Activated naive CD4-positive, alpha-beta T cell treated with anti-CD3 and anti-CD28 coated beads, Interleukin-2, amount 50 U/mL, for 72 hours (primary cell): ENCODE data around the gene OSBPL10. TPM values are rescaled to one million over a fixed set of nuclear protein-coding genes. Genes with fewer than 3 reads are reported as not detected.

Experiments used
- ATAC-seq, 2 donors: fragments of 150-1000 bp; cut with Tn5 transposase; 2 replicates each; pipeline ENCODE4 v1.10.0; 2021; ENCODE audit warnings: mild to moderate bottlenecking in 2 of 2, moderate library complexity in 2 of 2
- DNase-seq, 2 donors: peaks; one replicate each; pipeline ENCODE4 v3.0.0; 2021 to 2022; ENCODE audit warnings: low spot score in 2 of 2
- H3K27ac Mint-ChIP-seq, 2 donors: one replicate each; pipeline ENCODE4 v1.8.0; 2022; ENCODE audit warnings: mild to moderate bottlenecking in 2 of 2, mixed read lengths in 2 of 2
- H3K36me3 Mint-ChIP-seq, 2 donors: one replicate each; pipeline ENCODE4 v1.8.0; 2022; ENCODE audit warnings: mixed read lengths in 2 of 2
- H3K9me3 Mint-ChIP-seq, 2 donors: one replicate each; pipeline ENCODE4 v1.8.0; 2022; ENCODE audit warnings: mixed read lengths in 2 of 2
- total RNA-seq, 2 donors: library from RNA; stranded (reverse); gene quantifications; one replicate each; pipeline ENCODE4 v1.2.3, GENCODE V29; 2022

OSBPL10 gene
- total RNA-seq, 2 donors from 2014 or later: 1.1 to 32.6 TPM

DNA sequence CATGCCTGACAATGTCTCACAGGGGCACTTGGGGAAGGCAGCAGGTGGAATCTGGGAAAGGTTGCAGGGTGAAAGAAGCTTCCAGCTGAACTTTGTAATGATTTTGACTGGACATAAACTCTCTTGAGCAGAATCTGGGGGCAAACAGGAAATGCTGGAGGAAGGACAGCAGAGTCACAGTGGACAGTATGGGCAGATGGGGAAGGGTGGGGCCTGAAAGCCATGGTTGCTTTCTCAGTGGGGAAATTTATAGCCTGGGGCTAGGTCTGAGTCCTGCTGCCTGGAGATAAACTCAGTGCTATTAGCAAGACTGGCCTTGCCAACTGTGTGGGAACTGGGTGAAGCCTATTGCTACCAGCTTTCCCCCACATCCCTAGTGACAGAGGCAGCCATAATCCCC lies 203.2 kb downstream of the OSBPL10 start:
- Mint-ChIP-seq H3K36me3 (peaks cover 12 to 44% of the 10 kb centered on the region in 2 donors), H3K27ac (peak overlapping the region in 1 of 2 donors; percentile 47), H3K9me3 (peaks cover 0 to 5% of the 10 kb centered on the region in 2 donors)
- DNase-seq (no peak), ATAC-seq (no peak)

DNA sequence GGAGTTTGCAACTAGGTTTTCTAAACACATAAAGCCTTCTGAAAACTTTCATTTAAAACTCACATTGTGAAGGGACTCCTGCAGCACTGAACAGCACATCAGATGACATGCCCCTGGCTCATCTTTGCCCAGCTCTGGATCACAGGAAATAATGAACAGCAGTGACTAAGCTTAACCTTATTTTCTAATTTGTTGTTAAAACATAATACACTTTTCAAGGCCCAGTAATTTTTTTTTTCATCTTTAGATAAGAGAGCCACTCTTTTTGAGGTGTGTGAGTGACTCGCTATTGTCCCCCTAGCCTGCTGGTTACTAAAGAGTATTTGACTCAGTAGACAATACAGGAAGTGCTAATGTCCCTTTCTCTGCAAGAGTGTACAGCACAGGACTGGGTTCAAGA lies 204.0 kb downstream of the OSBPL10 start:
- Mint-ChIP-seq H3K27ac (no peak overlapping the region), H3K9me3 (peaks cover 0 to 5% of the 10 kb centered on the region in 2 donors), H3K36me3 (peaks cover 12 to 41% of the 10 kb centered on the region in 2 donors)
- DNase-seq (no peak), ATAC-seq (peak in 1 of 2 donors; percentile 49)

DNA sequence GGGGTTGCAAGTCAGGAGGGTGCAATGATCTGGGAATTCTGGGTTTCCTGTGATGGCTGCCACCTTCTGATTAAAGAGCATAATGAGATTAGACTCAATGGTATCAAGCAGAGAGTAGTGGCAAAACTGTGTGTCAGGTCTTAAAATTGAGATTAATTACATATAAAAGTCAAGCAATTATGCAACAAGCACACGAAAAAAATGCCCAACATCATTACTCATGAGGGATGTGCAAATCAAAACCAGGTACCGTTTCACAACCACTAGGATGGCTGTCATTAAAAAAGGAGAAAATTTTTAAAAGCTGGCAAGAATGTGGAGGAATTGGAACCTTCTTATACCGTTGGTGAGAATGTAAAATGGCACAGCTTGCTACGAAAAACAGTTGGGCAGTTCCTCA lies 205.0 kb downstream of the OSBPL10 start:
- H3K36me3 Mint-ChIP-seq: peaks cover 12 to 36% of the 10 kb centered on the region in 2 donors

DNA sequence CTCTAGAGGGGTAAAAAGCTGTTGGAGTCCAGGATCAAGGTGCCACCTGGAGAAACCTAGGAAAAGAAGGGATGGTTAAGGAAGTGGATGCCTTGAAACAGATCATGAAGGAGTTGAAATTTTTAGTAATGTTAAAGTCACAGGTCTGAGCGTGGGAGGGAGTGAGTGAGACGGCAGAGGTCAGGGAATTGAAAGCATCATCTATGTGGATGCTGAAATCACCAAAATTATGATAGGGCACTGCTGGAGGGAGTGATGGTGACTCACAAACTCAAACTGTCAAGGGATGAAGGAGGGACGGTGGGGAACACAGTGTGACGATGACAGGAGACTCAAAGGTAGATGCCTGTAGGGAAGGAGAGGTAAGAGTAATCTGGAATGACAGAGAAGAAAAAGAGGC lies 205.7 kb downstream of the OSBPL10 start:
- peaks cover 0 to 5% of the 10 kb centered on the region in 2 donors for H3K9me3 Mint-ChIP-seq
- H3K27ac Mint-ChIP-seq: no peak overlapping the region
- H3K36me3 Mint-ChIP-seq: peaks cover 12 to 36% of the 10 kb centered on the region in 2 donors
- no peak for DNase-seq
- no peak for ATAC-seq

More for the DNA sequence above, 205.0 kb downstream of the OSBPL10 start:
- ATAC-seq (no peak), DNase-seq (no peak)
- H3K27ac Mint-ChIP-seq: no peak overlapping the region
- peaks cover 0 to 5% of the 10 kb centered on the region in 2 donors for H3K9me3 Mint-ChIP-seq

DNA sequence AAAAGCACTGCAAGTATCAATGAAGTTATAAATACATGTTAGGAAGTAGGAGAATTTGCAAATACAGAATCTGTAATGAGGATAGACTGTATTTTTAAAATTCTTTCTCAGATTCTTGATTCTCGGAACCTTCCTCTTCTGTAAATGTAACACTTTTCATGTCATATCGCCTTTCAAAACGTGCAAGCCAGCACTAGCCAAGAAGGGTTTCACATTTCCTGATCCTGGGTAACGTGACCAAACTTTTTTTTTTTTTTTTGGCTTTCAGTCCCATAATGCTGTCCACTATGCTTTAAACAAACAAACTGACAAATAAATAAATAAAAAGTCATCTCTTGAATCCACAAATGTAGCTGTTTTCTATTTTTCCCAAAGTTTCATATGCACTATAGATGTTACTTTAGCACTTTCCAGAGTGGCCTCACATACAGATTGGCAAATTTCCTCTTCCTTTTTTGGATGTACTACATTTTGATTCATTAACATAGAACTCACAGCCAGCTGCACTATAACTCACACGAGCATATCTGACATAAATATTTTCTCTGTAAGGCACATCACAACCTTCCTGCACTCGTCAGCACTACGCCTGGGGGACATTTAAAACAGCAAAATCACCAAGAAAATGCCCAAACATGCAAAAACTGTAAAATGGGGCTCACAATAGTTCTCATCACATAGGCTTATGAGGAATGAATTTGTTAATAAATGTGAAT lies 208.1 kb downstream of the OSBPL10 start:
- Mint-ChIP-seq H3K36me3 (peaks cover 7 to 18% of the 10 kb centered on the region in 2 donors), H3K27ac (peak overlapping the region in 1 of 2 donors; percentile 95), H3K9me3 (no peaks in the 10 kb centered on the region)
- no peak for ATAC-seq
- DNase-seq: no peak

- H3K9me3 Mint-ChIP-seq: no peaks in the 10 kb centered on the region
- DNase-seq (no peak), ATAC-seq (peak; percentile 54 to 84)
- H3K27ac Mint-ChIP-seq: peak overlapping the region in 1 of 2 donors; percentile 95
- peaks cover 1 to 17% of the 10 kb centered on the region in 2 donors for H3K36me3 Mint-ChIP-seq
These were observed 208.8 kb downstream of the OSBPL10 start for GRCh38 chr3:31772272-31772671.

DNA sequence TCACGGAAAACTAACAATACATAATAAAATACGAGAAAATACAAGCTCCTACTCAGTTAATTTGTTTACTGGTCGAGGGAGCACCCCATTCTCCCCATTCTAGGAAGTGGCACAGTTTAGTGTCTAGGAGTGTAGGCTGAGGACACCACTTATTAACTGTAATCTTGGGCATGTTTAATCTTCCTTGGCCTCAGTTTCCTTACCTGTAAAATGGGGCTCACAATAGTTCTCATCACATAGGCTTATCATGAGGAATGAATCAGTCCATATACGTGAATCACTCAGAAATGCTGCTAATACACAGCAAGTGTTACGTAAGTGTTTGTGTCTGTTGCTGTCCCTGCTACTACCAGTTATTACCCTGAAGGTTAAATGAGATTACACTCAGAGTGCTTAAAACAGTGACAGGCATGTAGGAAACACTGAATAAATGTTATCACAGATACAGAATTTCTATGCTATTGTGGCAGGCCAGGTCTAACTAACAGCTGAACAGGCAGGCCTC lies 210.2 kb downstream of the OSBPL10 start:
- no peak overlapping the region for H3K27ac Mint-ChIP-seq
- no peak for DNase-seq
- H3K36me3 Mint-ChIP-seq: peaks cover 0 to 18% of the 10 kb centered on the region in 2 donors
- ATAC-seq: peak in 1 of 2 donors; percentile 17
- no peaks in the 10 kb centered on the region for H3K9me3 Mint-ChIP-seq

GRCh38 chr3:31768479-31769125 lies 212.5 kb downstream of the OSBPL10 start:
- ATAC-seq (peak; percentile 27 to 50), DNase-seq (peak in 1 of 2 donors; percentile 67)
- no peaks in the 10 kb centered on the region for H3K9me3 Mint-ChIP-seq
- peaks cover 0 to 8% of the 10 kb centered on the region in 2 donors for H3K36me3 Mint-ChIP-seq
- H3K27ac Mint-ChIP-seq: no peak overlapping the region

DNA sequence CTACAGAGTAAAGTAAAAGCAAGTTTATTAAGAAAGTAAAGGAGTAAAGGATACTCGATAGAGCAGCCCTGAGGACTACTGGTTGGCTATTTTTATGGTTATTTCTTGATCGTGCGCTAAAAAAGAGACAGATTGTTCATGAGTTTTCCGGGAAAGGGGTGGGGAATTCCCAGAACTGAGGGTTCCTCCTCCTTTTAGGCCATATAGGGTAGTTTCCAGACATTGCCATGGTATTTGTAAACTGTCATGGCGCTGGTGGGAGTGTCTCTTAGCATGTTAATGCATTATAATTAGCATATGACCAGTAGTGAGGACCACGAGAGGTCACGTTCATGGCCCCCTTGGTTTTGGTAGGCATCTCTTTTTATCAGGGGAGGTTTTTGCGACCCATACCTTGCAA lies 213.1 kb downstream of the OSBPL10 start:
- peak overlapping the region; percentile 18 to 81 for H3K27ac Mint-ChIP-seq
- ATAC-seq: no peak
- no peak for DNase-seq
- no peaks in the 10 kb centered on the region for H3K9me3 Mint-ChIP-seq
- peaks cover 0 to 11% of the 10 kb centered on the region in 2 donors for H3K36me3 Mint-ChIP-seq

DNA sequence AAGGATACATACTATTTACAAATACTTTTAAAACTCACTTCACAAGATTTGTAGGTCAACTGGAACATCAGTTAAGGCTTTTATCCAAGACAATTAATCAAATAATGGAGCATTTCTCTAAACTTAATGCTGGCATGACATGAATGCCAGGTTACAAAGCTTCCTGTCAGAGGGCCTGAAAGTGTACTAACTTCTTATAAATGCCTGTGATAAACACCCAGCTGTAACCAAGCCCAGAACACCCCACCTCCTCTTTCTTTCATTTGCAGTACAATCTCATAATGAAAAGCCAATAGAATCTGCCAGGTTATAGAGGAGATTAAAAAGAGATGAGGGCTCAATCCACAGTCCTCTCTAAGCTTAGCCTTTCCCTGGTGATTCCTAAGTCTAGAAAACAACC lies 214.4 kb downstream of the OSBPL10 start:
- ATAC-seq (peak in 1 of 2 donors; percentile 48), DNase-seq (no peak)
- Mint-ChIP-seq H3K36me3 (peaks cover 0 to 14% of the 10 kb centered on the region in 2 donors), H3K9me3 (no peaks in the 10 kb centered on the region), H3K27ac (peak overlapping the region in 1 of 2 donors; percentile 73)

- no peaks in the 10 kb centered on the region for H3K9me3 Mint-ChIP-seq
- ATAC-seq (peak in 1 of 2 donors; percentile 27), DNase-seq (no peak)
- H3K27ac Mint-ChIP-seq: peak overlapping the region in 1 of 2 donors; percentile 51
- peaks cover 0 to 17% of the 10 kb centered on the region in 2 donors for H3K36me3 Mint-ChIP-seq
These were observed 215.2 kb downstream of the OSBPL10 start for GRCh38 chr3:31765871-31766270.

DNA sequence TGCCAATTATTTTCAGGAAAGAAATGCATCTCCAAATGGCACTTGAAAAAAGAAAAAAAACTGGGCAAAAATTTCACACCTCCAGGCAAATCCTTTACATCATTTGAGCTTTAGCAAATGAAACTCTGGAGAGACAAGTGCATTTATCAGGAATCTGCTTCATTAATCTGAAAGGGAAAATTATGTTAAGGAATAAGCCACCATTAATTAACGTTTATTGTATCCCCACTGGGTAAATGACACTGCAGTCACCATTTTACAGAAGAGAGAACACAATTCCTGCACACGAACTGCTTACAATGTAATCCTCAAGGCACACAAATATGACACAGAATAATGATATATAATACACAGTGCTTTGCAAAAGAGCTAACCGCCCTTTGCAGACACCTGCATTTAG lies 217.3 kb downstream of the OSBPL10 start:
- no peak overlapping the region for H3K27ac Mint-ChIP-seq
- ATAC-seq: no peak
- H3K36me3 Mint-ChIP-seq: peaks cover 0 to 19% of the 10 kb centered on the region in 2 donors
- DNase-seq: no peak
- H3K9me3 Mint-ChIP-seq: no peaks in the 10 kb centered on the region

DNA sequence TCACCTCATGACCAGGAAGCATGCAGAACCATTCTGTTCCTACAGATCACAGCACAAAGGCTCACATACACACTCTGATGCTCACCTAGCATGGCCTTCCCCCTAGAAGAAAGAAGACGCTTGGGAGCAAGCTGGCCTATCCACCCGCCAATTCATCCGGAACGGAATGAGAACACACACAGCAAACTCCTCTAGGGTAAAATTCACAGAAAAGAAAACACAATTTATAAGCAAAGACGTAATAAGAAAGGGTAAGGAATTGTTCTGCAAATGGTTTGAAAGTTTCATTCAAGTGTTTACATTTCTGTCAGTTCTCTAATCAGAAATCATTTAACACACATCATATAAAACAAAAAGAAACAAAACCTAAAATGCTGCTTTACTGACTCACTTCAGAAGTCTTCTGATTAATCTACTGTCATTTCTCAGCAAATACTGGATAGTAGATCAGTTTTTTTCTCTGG lies 218.1 kb downstream of the OSBPL10 start:
- Mint-ChIP-seq H3K9me3 (no peaks in the 10 kb centered on the region), H3K27ac (peak overlapping the region in 1 of 2 donors; percentile 69), H3K36me3 (peaks cover 0 to 26% of the 10 kb centered on the region in 2 donors)
- DNase-seq: no peak
- peak in 1 of 2 donors; percentile 49 for ATAC-seq

- Mint-ChIP-seq H3K27ac (no peak overlapping the region), H3K36me3 (peaks cover 0 to 28% of the 10 kb centered on the region in 2 donors), H3K9me3 (no peaks in the 10 kb centered on the region)
- DNase-seq: no peak
- peak in 1 of 2 donors; percentile 50 for ATAC-seq
These were observed 218.8 kb downstream of the OSBPL10 start for GRCh38 chr3:31762097-31762764.

DNA sequence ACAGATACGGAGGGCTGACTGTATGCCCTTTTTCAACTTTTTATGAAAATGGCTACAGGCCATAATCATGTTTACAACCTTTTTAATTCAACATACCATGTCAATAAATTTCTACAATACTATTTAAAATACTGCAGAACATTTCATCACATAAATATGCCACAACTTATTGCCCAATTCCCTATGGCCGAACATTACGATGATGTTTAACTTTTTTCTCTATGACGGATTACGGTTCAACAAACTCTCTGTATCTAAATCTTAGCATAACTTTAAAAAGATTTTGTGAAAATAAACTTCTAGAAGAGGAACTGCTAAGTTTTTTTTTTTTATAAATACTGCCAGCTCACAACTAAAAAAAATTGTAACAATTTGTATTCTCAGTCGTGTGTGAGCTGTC lies 220.4 kb downstream of the OSBPL10 start:
- DNase-seq (no peak), ATAC-seq (no peak)
- Mint-ChIP-seq H3K27ac (no peak overlapping the region), H3K36me3 (peaks cover 0 to 30% of the 10 kb centered on the region in 2 donors), H3K9me3 (no peaks in the 10 kb centered on the region)

- ATAC-seq (no peak), DNase-seq (no peak)
- Mint-ChIP-seq H3K36me3 (peaks cover 0 to 42% of the 10 kb centered on the region in 2 donors), H3K27ac (peak overlapping the region in 1 of 2 donors; percentile 24), H3K9me3 (no peaks in the 10 kb centered on the region)
These were observed 222.6 kb downstream of the OSBPL10 start for GRCh38 chr3:31758322-31758965.
